ENCODE results near the gene LGR4. TPM values are rescaled to one million over a fixed set of nuclear protein-coding genes. Genes with fewer than 3 reads are reported as not detected.

Gene LGR4
- total and polyA plus RNA-seq, 2 donors (not counting 1 experiment from before 2014, with no cell fraction given), result 0.92 to 3.3 TPM

DNA sequence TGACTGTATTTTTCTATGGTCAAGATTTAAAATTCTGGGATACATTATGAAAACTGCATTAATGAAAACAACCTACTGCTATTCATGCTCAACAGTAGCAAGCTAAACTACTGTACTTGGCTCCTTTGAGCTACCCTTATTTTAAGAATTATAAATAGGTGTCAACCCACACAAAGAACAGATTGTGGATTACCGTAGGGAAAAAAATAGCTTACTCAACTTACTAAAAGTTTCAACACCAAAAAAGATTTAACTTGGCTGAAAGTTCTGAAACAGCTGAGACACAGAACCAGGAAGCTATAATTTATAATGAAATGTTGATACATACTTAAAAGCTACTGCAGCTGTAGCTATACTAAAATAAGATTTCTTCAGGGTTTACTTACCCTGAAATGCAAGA, 23.9 kb upstream of the LGR4 start:
- Histone ChIP-seq H3K79me2 (ENCODE audit: control insufficient read depth, insufficient read depth, low read length) (no peaks in the 10 kb centered on the region), H3K27ac (ENCODE audit: low read length in 2 of 2) (no peak overlapping the region), H3K4me1 (ENCODE audit: control insufficient read depth in 2 of 2, insufficient read depth in 2 of 2, low read length in 2 of 2) (no peaks in the 10 kb centered on the region), H3K9ac (ENCODE audit: low read length) (no peak overlapping the region), H3K4me3 (ENCODE audit: control extremely low read depth in 1 of 5, extremely low read depth in 1 of 5, insufficient read depth in 1 of 5, low read depth in 2 of 5, low read length in 4 of 5) (no peak overlapping the region), H2AFZ (ENCODE audit: insufficient read depth, low read depth, low read length, poor library complexity, severe bottlenecking) (no peak overlapping the region), H3K36me3 (replicated peaks in 1 of 2; ENCODE audit: control extremely low read depth in 1 of 2, control insufficient read depth in 1 of 2, extremely low read depth in 1 of 2, insufficient read depth in 2 of 2, low read length in 1 of 2) (peaks cover 13 to 44% of the 10 kb centered on the region in 2 experiments), H4K20me1 (ENCODE audit: control insufficient read depth, insufficient read depth, low read length, poor library complexity, severe bottlenecking) (peaks cover 6% of the 10 kb centered on the region), H3K27me3 (replicated peaks in 1 of 4; ENCODE audit: control extremely low read depth in 1 of 4, control insufficient read depth in 3 of 4, insufficient read depth in 4 of 4, low read length in 3 of 4) (no peaks in the 10 kb centered on the region), H3K9me3 (ENCODE audit: control extremely low read depth in 1 of 3, control insufficient read depth in 2 of 3, insufficient read depth in 1 of 3, low read length in 2 of 3) (no peaks in the 10 kb centered on the region), H3K4me2 (replicated peaks; ENCODE audit: low read depth, low read length, poor library complexity, severe bottlenecking) (no peak overlapping the region)
- intact Hi-C loops (cut with micrococcal nuclease), result no loop called here
- TF ChIP-seq, protein P1, sequence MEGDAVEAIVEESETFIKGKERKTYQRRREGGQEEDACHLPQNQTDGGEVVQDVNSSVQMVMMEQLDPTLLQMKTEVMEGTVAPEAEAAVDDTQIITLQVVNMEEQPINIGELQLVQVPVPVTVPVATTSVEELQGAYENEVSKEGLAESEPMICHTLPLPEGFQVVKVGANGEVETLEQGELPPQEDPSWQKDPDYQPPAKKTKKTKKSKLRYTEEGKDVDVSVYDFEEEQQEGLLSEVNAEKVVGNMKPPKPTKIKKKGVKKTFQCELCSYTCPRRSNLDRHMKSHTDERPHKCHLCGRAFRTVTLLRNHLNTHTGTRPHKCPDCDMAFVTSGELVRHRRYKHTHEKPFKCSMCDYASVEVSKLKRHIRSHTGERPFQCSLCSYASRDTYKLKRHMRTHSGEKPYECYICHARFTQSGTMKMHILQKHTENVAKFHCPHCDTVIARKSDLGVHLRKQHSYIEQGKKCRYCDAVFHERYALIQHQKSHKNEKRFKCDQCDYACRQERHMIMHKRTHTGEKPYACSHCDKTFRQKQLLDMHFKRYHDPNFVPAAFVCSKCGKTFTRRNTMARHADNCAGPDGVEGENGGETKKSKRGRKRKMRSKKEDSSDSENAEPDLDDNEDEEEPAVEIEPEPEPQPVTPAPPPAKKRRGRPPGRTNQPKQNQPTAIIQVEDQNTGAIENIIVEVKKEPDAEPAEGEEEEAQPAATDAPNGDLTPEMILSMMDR (IDR thresholded peaks at IDR 0.05), result no peak
- no peak for TF ChIP-seq EZH2 (IDR thresholded peaks at IDR 0.05; ENCODE audit: borderline replicate concordance, insufficient read depth, low read depth, low read length, poor library complexity, severe bottlenecking)
- no peak for DNase-seq
- CTCF ChIA-PET, result interaction anchor here (0.7 to 7.8 kb wide), 7 partner anchors 10 to 312 kb away, joined by 4 to 118 read pairs (median 7); partner anchors contain the start of genes LGR4 and LIN7C
- Mint-ChIP-seq H3K27ac (no peak overlapping the region), H3K27me3 (no peaks in the 10 kb centered on the region), H3K4me1 (peaks cover 6% of the 10 kb centered on the region), H3K4me3 (no peak overlapping the region), H3K9me3 (ENCODE audit: insufficient read depth) (no peaks in the 10 kb centered on the region)
- no peak for ATAC-seq (ENCODE audit: low read depth)
- no CpG with 5 or more reads among the region's 1 CpG for WGBS (ENCODE audit: insufficient coverage)
- POLR2A ChIA-PET, result interaction anchor here (0.6 kb wide), 1 partner anchor 1209 kb away, joined by 3 read pairs; no protein-coding TSS in a partner anchor

DNA sequence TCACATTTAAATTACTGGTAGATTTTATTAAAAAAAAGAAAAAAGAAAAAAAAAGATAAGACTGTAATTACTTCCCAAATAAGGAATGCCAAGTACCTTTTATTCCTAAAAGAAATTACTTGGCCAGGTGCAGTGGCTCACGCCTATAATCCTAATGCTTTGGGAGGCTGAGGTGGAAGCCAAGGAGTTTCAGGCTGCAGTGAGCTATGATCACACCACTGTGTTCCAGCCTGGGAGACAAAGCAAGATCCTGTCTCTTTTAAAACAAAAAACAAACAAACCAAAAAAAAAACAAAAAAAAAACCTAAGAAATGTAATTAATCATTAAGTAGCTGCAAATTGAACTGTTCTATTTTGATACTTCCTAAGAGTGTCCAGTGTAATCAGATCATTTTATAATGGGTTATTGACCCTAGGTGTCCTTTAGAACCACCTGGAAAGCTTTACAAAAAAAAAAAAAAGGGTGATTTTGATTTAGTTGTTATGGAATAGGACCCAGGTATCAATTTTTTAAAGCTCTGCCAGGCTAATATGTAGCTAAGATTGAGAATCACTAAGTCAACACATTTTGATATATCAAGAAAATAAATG, 23.2 kb upstream of the LGR4 start:
- no peak for ATAC-seq (ENCODE audit: low read depth)
- Mint-ChIP-seq H3K27ac (no peak overlapping the region), H3K9me3 (ENCODE audit: insufficient read depth) (no peaks in the 10 kb centered on the region), H3K4me3 (no peak overlapping the region), H3K4me1 (peaks cover 5% of the 10 kb centered on the region), H3K27me3 (no peaks in the 10 kb centered on the region)
- no CpG with 5 or more reads among the region's 1 CpG for WGBS (ENCODE audit: insufficient coverage)
- CTCF ChIA-PET, result interaction anchor here (0.6 to 7.8 kb wide), 9 partner anchors 11 to 311 kb away, joined by 3 to 118 read pairs (median 6); partner anchors contain the start of genes LGR4 and LIN7C
- no peak for DNase-seq
- Histone ChIP-seq H4K20me1 (ENCODE audit: control insufficient read depth, insufficient read depth, low read length, poor library complexity, severe bottlenecking) (peaks cover 6% of the 10 kb centered on the region), H3K27me3 (replicated peaks in 1 of 4; ENCODE audit: control extremely low read depth in 1 of 4, control insufficient read depth in 3 of 4, insufficient read depth in 4 of 4, low read length in 3 of 4) (no peaks in the 10 kb centered on the region), H3K4me3 (ENCODE audit: control extremely low read depth in 1 of 5, extremely low read depth in 1 of 5, insufficient read depth in 1 of 5, low read depth in 2 of 5, low read length in 4 of 5) (no peak overlapping the region), H3K4me1 (ENCODE audit: control insufficient read depth in 2 of 2, insufficient read depth in 2 of 2, low read length in 2 of 2) (no peaks in the 10 kb centered on the region), H3K4me2 (replicated peaks; ENCODE audit: low read depth, low read length, poor library complexity, severe bottlenecking) (no peak overlapping the region), H2AFZ (ENCODE audit: insufficient read depth, low read depth, low read length, poor library complexity, severe bottlenecking) (no peak overlapping the region), H3K79me2 (ENCODE audit: control insufficient read depth, insufficient read depth, low read length) (no peaks in the 10 kb centered on the region), H3K9ac (ENCODE audit: low read length) (no peak overlapping the region), H3K36me3 (replicated peaks in 1 of 2; ENCODE audit: control extremely low read depth in 1 of 2, control insufficient read depth in 1 of 2, extremely low read depth in 1 of 2, insufficient read depth in 2 of 2, low read length in 1 of 2) (peaks cover 13 to 48% of the 10 kb centered on the region in 2 experiments), H3K9me3 (ENCODE audit: control extremely low read depth in 1 of 3, control insufficient read depth in 2 of 3, insufficient read depth in 1 of 3, low read length in 2 of 3) (no peaks in the 10 kb centered on the region), H3K27ac (ENCODE audit: low read length in 2 of 2) (no peak overlapping the region)
- no peak for TF ChIP-seq EZH2 (IDR thresholded peaks at IDR 0.05; ENCODE audit: borderline replicate concordance, insufficient read depth, low read depth, low read length, poor library complexity, severe bottlenecking)
- TF ChIP-seq, protein P1 (IDR thresholded peaks at IDR 0.05), result no peak
- POLR2A ChIA-PET, result interaction anchor here (0.6 kb wide), 1 partner anchor 1209 kb away, joined by 3 read pairs; no protein-coding TSS in a partner anchor
- intact Hi-C loops (cut with micrococcal nuclease), result no loop called here
